Measurements from ENCODE around the gene TENT4A.

GRCh38 chr5:6788439-6788838, 75.2 kb downstream of the TENT4A start:
- TF ChIP-seq POLR2AphosphoS5 (IDR thresholded peaks at IDR 0.05) (no peak), CTCF (IDR thresholded peaks at IDR 0.05) (no peak)
